H1 (cell line): ENCODE data around the gene ISX.
"Not testable (repeated sequence)": the region's sequence is repeated elsewhere in the genome, so short reads cannot be mapped to it uniquely, and the experiment has no call there.

ENCODE experiments used
- E2F6 ChIP-seq: IDR thresholded peaks from 2 replicates; pipeline ENCODE4 v1.6.1; 2012; ENCODE audit warnings: inconsistent platforms
- EGR1 ChIP-seq: IDR thresholded peaks from 2 replicates; pipeline ENCODE4 v1.6.1; 2011; ENCODE audit warnings: low read depth, low read length, borderline replicate concordance
- NRF1 ChIP-seq: IDR thresholded peaks from 2 replicates; pipeline ENCODE4 v1.6.1; 2011; ENCODE audit warnings: mild to moderate bottlenecking, low read depth, low read length, improper control_type of control experiment
- POLR2A ChIP-seq, 2 experiments: IDR thresholded peaks; 1 replicate in 1 of 2; 2 replicates in 1 of 2; pipeline ENCODE4 v1.6.1; 2011; ENCODE audit warnings: low read depth in 2 of 2, low read length in 2 of 2, mild to moderate bottlenecking in 2 of 2; ENCODE audit errors: control extremely low read depth in 1 of 2
- RFX5 ChIP-seq: IDR thresholded peaks from 2 replicates; pipeline ENCODE4 v1.6.1; 2011; ENCODE audit warnings: low read depth, low read length, improper control_type of control experiment, borderline replicate concordance
- SUZ12 ChIP-seq: fragments of 200-600 bp; sonication (generic); IDR thresholded peaks from 2 replicates; pipeline ENCODE4 v1.6.1; 2012; ENCODE audit warnings: mild to moderate bottlenecking, inconsistent platforms, low read length, moderate library complexity, mixed read lengths
- TAF1 ChIP-seq: IDR thresholded peaks from 2 replicates; pipeline ENCODE4 v1.6.1; 2011; ENCODE audit warnings: mild to moderate bottlenecking, low read depth, low read length
- YY1 ChIP-seq: IDR thresholded peaks from 2 replicates; pipeline ENCODE4 v1.6.1; 2011; ENCODE audit warnings: low read depth, mild to moderate bottlenecking, low read length
- ZNF274 ChIP-seq: IDR thresholded peaks from 2 replicates; pipeline ENCODE4 v1.7.0; 2012; ENCODE audit warnings: low read length, borderline replicate concordance; ENCODE audit errors: extremely low read depth
- TF ChIP-seq, protein P1 (sequence below): IDR thresholded peaks from 2 replicates; pipeline ENCODE4 v1.6.1; 2012; ENCODE audit warnings: low read length, inconsistent platforms
- TF ChIP-seq, protein P2 (sequence below), 3 experiments: IDR thresholded peaks; 1 replicate in 2 of 3; 2 replicates in 1 of 3; pipeline versions ENCODE4 v1.5.1 to v1.6.1; 2011; ENCODE audit warnings: low read length in 3 of 3, mild to moderate bottlenecking in 3 of 3, inconsistent platforms in 2 of 3, low read depth in 1 of 3, moderate library complexity in 1 of 3; ENCODE audit not compliant: insufficient read depth in 1 of 3; ENCODE audit errors: control extremely low read depth in 1 of 3

DNA sequence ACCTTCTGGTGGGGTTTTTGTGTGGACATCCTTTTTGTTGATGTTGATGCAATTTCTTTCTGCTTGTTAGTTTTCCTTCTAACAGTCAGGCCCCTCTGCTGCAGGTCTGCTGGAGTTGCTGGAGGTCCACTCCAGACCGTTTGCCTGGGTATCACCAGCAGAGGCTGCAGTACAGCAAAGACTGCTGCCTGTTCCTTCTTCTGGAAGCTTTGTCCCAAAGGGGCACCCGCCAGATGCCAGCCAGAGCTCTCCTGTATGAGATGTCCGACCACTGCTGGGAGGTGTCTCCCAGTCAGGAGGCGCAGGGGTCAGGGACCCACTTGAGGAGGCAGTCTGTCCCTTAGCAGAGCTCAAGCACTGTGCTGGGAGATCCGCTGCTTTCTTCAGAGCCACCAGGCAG lies 35.8 kb upstream of the ISX start:
- not testable (repeated sequence) for TF ChIP-seq EGR1; TAF1; E2F6; POLR2A (IDR thresholded peaks at IDR 0.05; ENCODE audit: control extremely low read depth in 1 of 2, low read depth in 2 of 2, low read length in 2 of 2); RFX5; YY1; ZNF274; NRF1; SUZ12
- TF ChIP-seq, protein P1, sequence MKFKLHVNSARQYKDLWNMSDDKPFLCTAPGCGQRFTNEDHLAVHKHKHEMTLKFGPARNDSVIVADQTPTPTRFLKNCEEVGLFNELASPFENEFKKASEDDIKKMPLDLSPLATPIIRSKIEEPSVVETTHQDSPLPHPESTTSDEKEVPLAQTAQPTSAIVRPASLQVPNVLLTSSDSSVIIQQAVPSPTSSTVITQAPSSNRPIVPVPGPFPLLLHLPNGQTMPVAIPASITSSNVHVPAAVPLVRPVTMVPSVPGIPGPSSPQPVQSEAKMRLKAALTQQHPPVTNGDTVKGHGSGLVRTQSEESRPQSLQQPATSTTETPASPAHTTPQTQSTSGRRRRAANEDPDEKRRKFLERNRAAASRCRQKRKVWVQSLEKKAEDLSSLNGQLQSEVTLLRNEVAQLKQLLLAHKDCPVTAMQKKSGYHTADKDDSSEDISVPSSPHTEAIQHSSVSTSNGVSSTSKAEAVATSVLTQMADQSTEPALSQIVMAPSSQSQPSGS, result not testable (repeated sequence)
- TF ChIP-seq, protein P2, sequence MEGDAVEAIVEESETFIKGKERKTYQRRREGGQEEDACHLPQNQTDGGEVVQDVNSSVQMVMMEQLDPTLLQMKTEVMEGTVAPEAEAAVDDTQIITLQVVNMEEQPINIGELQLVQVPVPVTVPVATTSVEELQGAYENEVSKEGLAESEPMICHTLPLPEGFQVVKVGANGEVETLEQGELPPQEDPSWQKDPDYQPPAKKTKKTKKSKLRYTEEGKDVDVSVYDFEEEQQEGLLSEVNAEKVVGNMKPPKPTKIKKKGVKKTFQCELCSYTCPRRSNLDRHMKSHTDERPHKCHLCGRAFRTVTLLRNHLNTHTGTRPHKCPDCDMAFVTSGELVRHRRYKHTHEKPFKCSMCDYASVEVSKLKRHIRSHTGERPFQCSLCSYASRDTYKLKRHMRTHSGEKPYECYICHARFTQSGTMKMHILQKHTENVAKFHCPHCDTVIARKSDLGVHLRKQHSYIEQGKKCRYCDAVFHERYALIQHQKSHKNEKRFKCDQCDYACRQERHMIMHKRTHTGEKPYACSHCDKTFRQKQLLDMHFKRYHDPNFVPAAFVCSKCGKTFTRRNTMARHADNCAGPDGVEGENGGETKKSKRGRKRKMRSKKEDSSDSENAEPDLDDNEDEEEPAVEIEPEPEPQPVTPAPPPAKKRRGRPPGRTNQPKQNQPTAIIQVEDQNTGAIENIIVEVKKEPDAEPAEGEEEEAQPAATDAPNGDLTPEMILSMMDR (IDR thresholded peaks at IDR 0.05; ENCODE audit: control extremely low read depth in 1 of 3, insufficient read depth in 1 of 3, low read depth in 1 of 3, low read length in 3 of 3), result not testable (repeated sequence)
